ENCODE measurements around the gene QPRT.
A peak's percentile ranks its signal among the peaks of the same experiment; 100 is the strongest.

The QPRT gene

GRCh38 chr16:29710227-29711219, 31.5 kb downstream of the QPRT start:
- TF ChIP-seq CTCF (IDR thresholded peaks at IDR 0.05), result peak; percentile 45

- no peak for TF ChIP-seq CTCF (IDR thresholded peaks at IDR 0.05)
These were observed 33.8 kb downstream of the QPRT start for GRCh38 chr16:29712809-29713208.

- TF ChIP-seq CTCF (IDR thresholded peaks at IDR 0.05), result no peak
These were observed 35.4 kb downstream of the QPRT start for GRCh38 chr16:29714396-29714795.

- no peak for TF ChIP-seq CTCF (IDR thresholded peaks at IDR 0.05)
These were observed 36.0 kb downstream of the QPRT start for GRCh38 chr16:29714972-29715371.

GRCh38 chr16:29717113-29717512, 38.1 kb downstream of the QPRT start:
- TF ChIP-seq CTCF (IDR thresholded peaks at IDR 0.05), result no peak

GRCh38 chr16:29719063-29719462, 40.1 kb downstream of the QPRT start:
- no peak for TF ChIP-seq CTCF (IDR thresholded peaks at IDR 0.05)

GRCh38 chr16:29720703-29721102, 41.7 kb downstream of the QPRT start:
- no peak for TF ChIP-seq CTCF (IDR thresholded peaks at IDR 0.05)

All from LNCAP (cell line).